ENCODE measurements around the gene PRR16.
A peak's percentile ranks its signal among the peaks of the same experiment; 100 is the strongest.

Gene PRR16

GRCh38 chr5:120476063-120476462, 12.0 kb downstream of the PRR16 start:
- Histone ChIP-seq H3K36me3 (ENCODE audit: insufficient read depth) (no peaks in the 10 kb centered on the region), H3K27ac (no peak overlapping the region), H3K4me2 (no peak overlapping the region), H3K79me2 (ENCODE audit: insufficient read depth, low read depth) (no peaks in the 10 kb centered on the region), H3K4me3 (IDR thresholded peaks at IDR 0.05; ENCODE audit: insufficient read depth, low read depth, low read length) (no peak overlapping the region), H4K20me1 (ENCODE audit: insufficient read depth) (no peaks in the 10 kb centered on the region), H3K27me3 (ENCODE audit: insufficient read depth, low read depth) (no peaks in the 10 kb centered on the region), H3K9ac (no peak overlapping the region), H2AFZ (ENCODE audit: low read depth) (no peak overlapping the region), H3K4me1 (ENCODE audit: low read depth, poor library complexity, severe bottlenecking) (peaks cover 37% of the 10 kb centered on the region)
- TF ChIP-seq, protein P1, sequence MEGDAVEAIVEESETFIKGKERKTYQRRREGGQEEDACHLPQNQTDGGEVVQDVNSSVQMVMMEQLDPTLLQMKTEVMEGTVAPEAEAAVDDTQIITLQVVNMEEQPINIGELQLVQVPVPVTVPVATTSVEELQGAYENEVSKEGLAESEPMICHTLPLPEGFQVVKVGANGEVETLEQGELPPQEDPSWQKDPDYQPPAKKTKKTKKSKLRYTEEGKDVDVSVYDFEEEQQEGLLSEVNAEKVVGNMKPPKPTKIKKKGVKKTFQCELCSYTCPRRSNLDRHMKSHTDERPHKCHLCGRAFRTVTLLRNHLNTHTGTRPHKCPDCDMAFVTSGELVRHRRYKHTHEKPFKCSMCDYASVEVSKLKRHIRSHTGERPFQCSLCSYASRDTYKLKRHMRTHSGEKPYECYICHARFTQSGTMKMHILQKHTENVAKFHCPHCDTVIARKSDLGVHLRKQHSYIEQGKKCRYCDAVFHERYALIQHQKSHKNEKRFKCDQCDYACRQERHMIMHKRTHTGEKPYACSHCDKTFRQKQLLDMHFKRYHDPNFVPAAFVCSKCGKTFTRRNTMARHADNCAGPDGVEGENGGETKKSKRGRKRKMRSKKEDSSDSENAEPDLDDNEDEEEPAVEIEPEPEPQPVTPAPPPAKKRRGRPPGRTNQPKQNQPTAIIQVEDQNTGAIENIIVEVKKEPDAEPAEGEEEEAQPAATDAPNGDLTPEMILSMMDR (conservative IDR thresholded peaks at IDR 0.05; ENCODE audit: low read depth, low read length), result no peak

GRCh38 chr5:120479066-120479465, 15.0 kb downstream of the PRR16 start:
- TF ChIP-seq, protein P1 (conservative IDR thresholded peaks at IDR 0.05; ENCODE audit: low read depth, low read length), result no peak
- no peak overlapping the region for H3K4me3 ChIP-seq (IDR thresholded peaks at IDR 0.05; ENCODE audit: insufficient read depth, low read depth, low read length)
- H3K27ac ChIP-seq, result peak overlapping the region; percentile 27
- peak overlapping the region; percentile 25; the same call in 1 of the 2 replicates for H3K4me2 ChIP-seq
- no peak overlapping the region for H3K9ac ChIP-seq
- peaks cover 29% of the 10 kb centered on the region for H3K4me1 ChIP-seq (ENCODE audit: low read depth, poor library complexity, severe bottlenecking)
- no peaks in the 10 kb centered on the region for H3K79me2 ChIP-seq (ENCODE audit: insufficient read depth, low read depth)
- no peaks in the 10 kb centered on the region for H4K20me1 ChIP-seq (ENCODE audit: insufficient read depth)
- H3K27me3 ChIP-seq (ENCODE audit: insufficient read depth, low read depth), result no peaks in the 10 kb centered on the region
- no peaks in the 10 kb centered on the region for H3K36me3 ChIP-seq (ENCODE audit: insufficient read depth)
- peak overlapping the region; percentile 17; the same call in 1 of the 2 replicates for H2AFZ ChIP-seq (ENCODE audit: low read depth)

DNA sequence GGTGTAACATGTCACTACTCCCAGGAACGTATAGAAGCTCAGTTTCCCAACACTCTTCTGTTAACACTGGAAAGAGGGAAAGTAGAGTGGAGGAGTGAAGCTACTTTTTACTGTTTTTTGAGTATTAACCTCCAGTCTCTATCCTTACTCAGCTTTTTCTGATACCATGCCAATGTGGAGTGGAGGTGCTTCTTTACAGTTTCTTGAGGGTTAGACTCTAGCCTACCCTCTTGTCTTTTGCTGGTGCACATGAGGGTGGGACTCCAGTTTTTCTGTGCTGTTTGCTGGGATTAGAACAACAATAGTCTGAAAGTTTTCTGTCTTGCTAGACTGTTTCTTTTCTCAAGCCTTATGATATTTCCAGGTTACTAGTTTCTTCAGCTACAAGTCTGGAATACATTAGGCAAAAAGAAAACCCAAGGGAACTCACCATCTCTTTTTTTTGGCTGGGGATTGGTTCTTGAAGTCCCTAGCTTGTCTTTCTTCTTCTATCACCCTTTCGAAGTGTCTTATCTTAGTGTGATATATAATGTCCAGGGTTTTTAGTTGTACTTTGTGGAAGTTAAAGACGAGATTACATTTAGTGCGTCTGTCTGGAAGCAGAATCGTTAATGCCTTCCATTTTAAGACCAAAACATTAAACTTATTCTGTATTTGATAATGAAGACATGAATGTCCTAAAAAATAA, 35.9 kb downstream of the PRR16 start:
- Histone ChIP-seq H3K9ac (no peak overlapping the region), H2AFZ (ENCODE audit: low read depth) (no peak overlapping the region), H3K79me2 (ENCODE audit: insufficient read depth, low read depth) (no peaks in the 10 kb centered on the region), H3K4me3 (IDR thresholded peaks at IDR 0.05; ENCODE audit: insufficient read depth, low read depth, low read length) (no peak overlapping the region), H3K36me3 (ENCODE audit: insufficient read depth) (no peaks in the 10 kb centered on the region), H3K27me3 (ENCODE audit: insufficient read depth, low read depth) (no peaks in the 10 kb centered on the region), H3K27ac (no peak overlapping the region), H3K4me1 (ENCODE audit: low read depth, poor library complexity, severe bottlenecking) (no peaks in the 10 kb centered on the region), H3K4me2 (no peak overlapping the region), H4K20me1 (ENCODE audit: insufficient read depth) (no peaks in the 10 kb centered on the region)
- TF ChIP-seq, protein P1 (conservative IDR thresholded peaks at IDR 0.05; ENCODE audit: low read depth, low read length), result no peak

DNA sequence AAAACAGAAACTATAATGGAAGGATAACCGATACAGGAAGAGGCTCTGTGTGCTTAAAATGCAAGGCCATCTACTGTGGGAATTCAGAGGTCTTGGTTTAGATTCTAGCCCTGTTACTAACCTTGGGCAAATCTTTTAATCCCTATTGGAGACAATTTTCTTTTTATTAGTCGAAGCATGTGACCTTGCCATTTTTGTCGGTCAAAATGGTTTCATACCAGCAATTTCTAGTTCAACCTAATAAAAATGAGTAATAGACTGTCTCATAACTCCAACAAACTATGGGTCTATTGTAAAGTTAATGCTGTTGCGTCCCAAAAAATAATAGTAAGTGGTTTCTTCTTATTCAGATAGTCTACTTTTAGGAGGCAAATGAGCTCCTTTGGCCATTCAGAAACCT, 38.4 kb downstream of the PRR16 start:
- Histone ChIP-seq H3K36me3 (ENCODE audit: insufficient read depth) (no peaks in the 10 kb centered on the region), H2AFZ (ENCODE audit: low read depth) (no peak overlapping the region), H3K9ac (no peak overlapping the region), H3K27me3 (ENCODE audit: insufficient read depth, low read depth) (no peaks in the 10 kb centered on the region), H3K79me2 (ENCODE audit: insufficient read depth, low read depth) (no peaks in the 10 kb centered on the region), H3K4me3 (IDR thresholded peaks at IDR 0.05; ENCODE audit: insufficient read depth, low read depth, low read length) (no peak overlapping the region), H3K4me1 (ENCODE audit: low read depth, poor library complexity, severe bottlenecking) (no peaks in the 10 kb centered on the region), H4K20me1 (ENCODE audit: insufficient read depth) (no peaks in the 10 kb centered on the region), H3K4me2 (no peak overlapping the region), H3K27ac (no peak overlapping the region)
- TF ChIP-seq, protein P1 (conservative IDR thresholded peaks at IDR 0.05; ENCODE audit: low read depth, low read length), result no peak

Measured in KMS-11 (cell line).